Activated B cell treated with CpG ODN at 0.5 μM for 24 hours (primary cell): Measurements from ENCODE around the gene R3HDM2. TPM values are rescaled to one million over a fixed set of nuclear protein-coding genes. Genes with fewer than 3 reads are reported as not detected.
A peak's percentile ranks its signal among the peaks of the same experiment; 100 is the strongest.

Experiments used
- ATAC-seq: fragments of 200-7000 bp; cut with Tn5 transposase; one replicate; pipeline ENCODE4 v1.10.0; 2021; ENCODE audit warnings: low read depth, mild to moderate bottlenecking, moderate library complexity
- CTCF ChIA-PET: fragments of 350-600 bp; sonication (Branson Sonifier 250); formaldehyde crosslinking; loops from one replicate; lab custom pipeline; 2021; ENCODE audit warnings: antibody characterized with exemption; lab: Charles Lee
- POLR2A ChIA-PET: fragments of 350-600 bp; sonication (Branson Sonifier 250); formaldehyde crosslinking; loops from one replicate; lab custom pipeline; 2021; ENCODE audit warnings: antibody characterized with exemption; lab: Charles Lee
- DNase-seq: peaks from one replicate; pipeline ENCODE4 v3.0.0; 2022
- H3K27ac Mint-ChIP-seq: one replicate; pipeline ENCODE4 v1.8.0; 2020; ENCODE audit warnings: mixed read lengths
- H3K27me3 Mint-ChIP-seq: one replicate; pipeline ENCODE4 v1.8.0; 2021; ENCODE audit warnings: mixed read lengths
- H3K36me3 Mint-ChIP-seq: one replicate; pipeline ENCODE4 v1.8.0; 2021; ENCODE audit warnings: low read depth, mixed read lengths
- H3K4me1 Mint-ChIP-seq: one replicate; pipeline ENCODE4 v1.8.0; 2021; ENCODE audit warnings: mixed read lengths
- H3K4me3 Mint-ChIP-seq: one replicate; pipeline ENCODE4 v1.8.0; 2020; ENCODE audit warnings: mild to moderate bottlenecking, mixed read lengths
- H3K9me3 Mint-ChIP-seq: one replicate; pipeline ENCODE4 v1.8.0; 2020; ENCODE audit warnings: mixed read lengths
- intact Hi-C: fragments of 100-400 bp; cut with micrococcal nuclease; formaldehyde crosslinking; loops from one replicate; pipeline ENCODE4 v1.15.1; 2024
- total RNA-seq: library from RNA; stranded (reverse); gene quantifications from 2 replicates; pipeline ENCODE4 v1.2.3, GENCODE V29; 2022
- TF ChIP-seq, protein P1 (sequence below): fragments of 200-600 bp; IDR thresholded peaks from one replicate; pipeline ENCODE4 v1.8.0; 2022; ENCODE audit warnings: antibody characterized with exemption, mild to moderate bottlenecking

Gene R3HDM2
- total RNA-seq, 1 donor from 2014 or later, result 75.6 TPM

DNA sequence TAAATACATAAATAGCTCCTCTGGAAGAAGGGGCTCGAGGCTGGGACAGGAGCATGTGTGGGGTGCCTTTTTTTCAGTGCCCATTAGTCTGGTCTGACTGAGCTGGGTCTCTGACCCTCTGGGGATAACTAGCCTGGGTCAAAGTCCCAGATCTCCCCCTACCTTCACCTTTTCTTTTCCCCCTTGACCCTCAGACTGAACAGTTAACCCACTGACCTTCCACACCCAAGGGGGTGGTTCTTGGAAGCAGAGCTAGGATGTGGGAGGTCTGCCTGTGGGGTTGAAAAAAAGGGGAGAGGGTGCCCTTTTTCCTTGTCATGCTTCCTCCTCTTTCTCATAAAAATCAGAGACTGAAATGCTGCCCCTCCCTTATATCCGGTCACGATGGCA, 27.8 kb upstream of the R3HDM2 start:
- Mint-ChIP-seq H3K4me3 (peak overlapping the region; percentile 96), H3K36me3 (peaks cover 13% of the 10 kb centered on the region), H3K4me1 (peaks cover 58% of the 10 kb centered on the region), H3K9me3 (no peaks in the 10 kb centered on the region), H3K27me3 (no peaks in the 10 kb centered on the region), H3K27ac (peak overlapping the region; percentile 98)
- ChIA-PET CTCF (interaction anchor here (0.6 to 6.7 kb wide), 24 partner anchors 8 to 771 kb away, joined by 3 to 74 read pairs (median 4); partner anchors contain the start of genes ARHGAP9, B4GALNT1, DCTN2 and PTGES3), POLR2A (interaction anchor here (0.7 to 6.9 kb wide), 22 partner anchors 11 to 800 kb away, joined by 3 to 133 read pairs (median 4); partner anchors contain the start of genes ARHGAP9, DDIT3, LRP1 and MARS1)
- intact Hi-C loops, result loop anchor here (1.0 to 10.0 kb wide), 8 partner anchors 27 to 334 kb away; partner anchors contain the start of genes B4GALNT1, DCTN2, DDIT3 and LRP1
- no peak for DNase-seq
- no peak for ATAC-seq
- TF ChIP-seq, protein P1, sequence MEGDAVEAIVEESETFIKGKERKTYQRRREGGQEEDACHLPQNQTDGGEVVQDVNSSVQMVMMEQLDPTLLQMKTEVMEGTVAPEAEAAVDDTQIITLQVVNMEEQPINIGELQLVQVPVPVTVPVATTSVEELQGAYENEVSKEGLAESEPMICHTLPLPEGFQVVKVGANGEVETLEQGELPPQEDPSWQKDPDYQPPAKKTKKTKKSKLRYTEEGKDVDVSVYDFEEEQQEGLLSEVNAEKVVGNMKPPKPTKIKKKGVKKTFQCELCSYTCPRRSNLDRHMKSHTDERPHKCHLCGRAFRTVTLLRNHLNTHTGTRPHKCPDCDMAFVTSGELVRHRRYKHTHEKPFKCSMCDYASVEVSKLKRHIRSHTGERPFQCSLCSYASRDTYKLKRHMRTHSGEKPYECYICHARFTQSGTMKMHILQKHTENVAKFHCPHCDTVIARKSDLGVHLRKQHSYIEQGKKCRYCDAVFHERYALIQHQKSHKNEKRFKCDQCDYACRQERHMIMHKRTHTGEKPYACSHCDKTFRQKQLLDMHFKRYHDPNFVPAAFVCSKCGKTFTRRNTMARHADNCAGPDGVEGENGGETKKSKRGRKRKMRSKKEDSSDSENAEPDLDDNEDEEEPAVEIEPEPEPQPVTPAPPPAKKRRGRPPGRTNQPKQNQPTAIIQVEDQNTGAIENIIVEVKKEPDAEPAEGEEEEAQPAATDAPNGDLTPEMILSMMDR, result no peak

- Mint-ChIP-seq H3K4me1 (peaks cover 44% of the 10 kb centered on the region), H3K27me3 (no peaks in the 10 kb centered on the region), H3K27ac (peak overlapping the region; percentile 41), H3K36me3 (peaks cover 10% of the 10 kb centered on the region), H3K9me3 (no peaks in the 10 kb centered on the region), H3K4me3 (no peak overlapping the region)
- ChIA-PET POLR2A (no interaction called here), CTCF (interaction anchor here (5.0 to 6.7 kb wide), 3 partner anchors 20 to 195 kb away, joined by 58 to 74 read pairs (median 67); partner anchors contain the start of gene ARHGAP9)
- ATAC-seq (no peak), DNase-seq (no peak)
- TF ChIP-seq, protein P1, result no peak
- intact Hi-C loops, result loop anchor here (1.0 to 10.0 kb wide), 3 partner anchors 194 to 332 kb away; partner anchors contain the start of gene LRP1
Measured at GRCh38 chr12:57456737-57457490, 26.1 kb upstream of the R3HDM2 start.

DNA sequence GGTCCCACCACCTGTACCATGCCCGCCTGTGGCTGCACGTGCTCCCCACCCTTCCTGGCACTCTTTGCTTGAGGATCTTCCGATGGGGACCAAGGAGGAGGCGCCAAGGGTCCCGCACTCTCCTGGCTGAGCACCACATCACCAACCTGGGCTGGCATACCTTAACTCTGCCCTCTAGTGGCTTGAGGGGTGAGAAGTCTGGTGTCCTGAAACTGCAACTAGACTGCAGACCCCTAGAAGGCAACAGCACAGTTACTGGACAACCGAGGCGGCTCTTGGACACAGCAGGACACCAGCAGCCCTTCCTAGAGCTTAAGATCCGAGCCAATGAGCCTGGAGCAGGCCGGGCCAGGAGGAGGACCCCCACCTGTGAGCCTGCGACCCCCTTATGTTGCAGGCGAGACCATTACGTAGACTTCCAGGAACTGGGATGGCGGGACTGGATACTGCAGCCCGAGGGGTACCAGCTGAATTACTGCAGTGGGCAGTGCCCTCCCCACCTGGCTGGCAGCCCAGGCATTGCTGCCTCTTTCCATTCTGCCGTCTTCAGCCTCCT, 25.4 kb upstream of the R3HDM2 start:
- intact Hi-C loops, result loop anchor here (1.0 to 10.0 kb wide), 3 partner anchors 193 to 331 kb away; partner anchors contain the start of gene LRP1
- peak; percentile 36 for DNase-seq
- peak overlapping the region; percentile 57 for H3K27ac Mint-ChIP-seq
- H3K4me3 Mint-ChIP-seq, result peak overlapping the region; percentile 76
- ChIA-PET CTCF (interaction anchor here (0.8 to 5.4 kb wide), 12 partner anchors 10 to 214 kb away, joined by 3 to 67 read pairs (median 3); partner anchors contain the start of gene INHBC), POLR2A (interaction anchor here (0.6 to 0.8 kb wide), 2 partner anchors 26 to 344 kb away, joined by 3 read pairs; no protein-coding TSS in a partner anchor)
- TF ChIP-seq, protein P1, result no peak
- H3K4me1 Mint-ChIP-seq, result peaks cover 39% of the 10 kb centered on the region
- peaks cover 8% of the 10 kb centered on the region for H3K36me3 Mint-ChIP-seq
- no peaks in the 10 kb centered on the region for H3K27me3 Mint-ChIP-seq
- no peaks in the 10 kb centered on the region for H3K9me3 Mint-ChIP-seq
- ATAC-seq, result peak; percentile 35

GRCh38 chr12:57455374-57456144, 24.7 kb upstream of the R3HDM2 start:
- no peaks in the 10 kb centered on the region for H3K27me3 Mint-ChIP-seq
- POLR2A ChIA-PET, result interaction anchor here (0.6 to 1.0 kb wide), 6 partner anchors 22 to 1305 kb away, joined by 3 to 4 read pairs (median 3); partner anchors contain the start of genes EEF1AKMT3 and METTL1
- intact Hi-C loops, result loop anchor here (1.0 to 10.0 kb wide), 3 partner anchors 192 to 331 kb away; partner anchors contain the start of gene LRP1
- TF ChIP-seq, protein P1, result no peak
- peak overlapping the region; percentile 76 for H3K4me3 Mint-ChIP-seq
- H3K9me3 Mint-ChIP-seq, result no peaks in the 10 kb centered on the region
- H3K36me3 Mint-ChIP-seq, result peaks cover 8% of the 10 kb centered on the region
- H3K4me1 Mint-ChIP-seq, result peaks cover 33% of the 10 kb centered on the region
- no peak for ATAC-seq
- H3K27ac Mint-ChIP-seq, result peak overlapping the region; percentile 57
- CTCF ChIA-PET, result interaction anchor here (0.8 to 5.4 kb wide), 14 partner anchors 10 to 213 kb away, joined by 3 to 67 read pairs (median 3); partner anchors contain the start of gene INHBC
- no peak for DNase-seq
